ENCODE measurements around the gene OR3A2.
"Not testable (repeated sequence)": the region's sequence is repeated elsewhere in the genome, so short reads cannot be mapped to it uniquely, and the experiment has no call there.

The OR3A2 gene

DNA sequence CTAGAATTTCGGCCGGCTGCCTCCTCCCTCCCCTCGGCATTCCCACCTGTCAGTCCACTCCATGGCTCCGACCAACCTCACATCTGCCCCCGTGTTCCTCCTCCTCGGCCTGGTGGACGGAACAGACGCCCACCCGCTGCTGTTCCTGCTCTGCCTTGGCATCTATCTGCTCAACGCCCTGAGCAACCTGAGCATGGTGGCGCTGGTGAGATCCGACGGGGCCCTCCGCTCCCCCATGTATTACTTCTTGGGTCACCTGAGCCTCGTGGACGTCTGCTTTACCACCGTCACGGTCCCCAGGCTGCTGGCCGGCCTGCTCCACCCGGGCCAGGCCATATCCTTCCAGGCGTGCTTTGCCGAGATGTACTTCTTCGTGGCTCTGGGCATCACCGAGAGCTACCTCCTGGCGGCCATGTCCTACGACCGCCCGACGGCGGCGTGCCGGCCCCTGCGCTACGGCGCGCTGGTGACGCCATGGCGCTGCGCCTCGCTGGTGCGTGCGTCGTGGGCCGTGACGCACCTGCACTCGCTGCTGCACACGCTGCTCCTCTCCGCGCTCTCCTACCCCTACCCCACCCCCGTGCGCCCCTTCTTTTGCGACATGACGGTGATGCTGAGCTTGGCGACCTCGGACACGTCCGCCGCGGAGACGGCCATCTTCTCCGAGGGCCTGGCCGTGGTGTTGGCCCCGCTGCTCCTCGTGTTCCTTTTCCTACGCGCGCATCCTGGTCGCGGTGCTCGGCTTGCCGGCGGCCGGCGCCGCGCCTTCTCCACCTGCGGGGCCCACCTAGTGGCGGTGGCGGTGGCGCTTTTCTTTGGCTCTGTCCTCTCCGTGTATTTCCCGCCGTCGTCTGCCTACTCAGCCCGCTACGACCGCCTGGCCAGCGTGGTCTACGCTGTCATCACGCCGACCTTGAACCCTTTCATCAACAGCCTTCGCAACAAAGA is at the start of gene OR3A2:
OR3A2 (minus strand) TSS at position 440 of the 948 bp plus-strand sequence.
- Histone ChIP-seq H3K4me3 (ENCODE audit: low read depth in 1 of 2, low read length in 2 of 2) (no peak within 1 kb of the TSS), H3K4me1 (ENCODE audit: insufficient read depth, low read length) (no peaks in the 10 kb centered on the region), H3K27me3 (ENCODE audit: control insufficient read depth in 1 of 2, insufficient read depth in 2 of 2, low read length in 2 of 2) (peaks cover 0 to 4% of the 10 kb centered on the region in 2 donors), H3K9me3 (ENCODE audit: low read length) (no peaks in the 10 kb centered on the region), H3K36me3 (ENCODE audit: insufficient read depth, low read length) (no peaks in the 10 kb centered on the region), H3K27ac (ENCODE audit: low read depth, low read length) (no peak within 1 kb of the TSS), H3K9ac (ENCODE audit: low read length) (no peak within 1 kb of the TSS)

DNA sequence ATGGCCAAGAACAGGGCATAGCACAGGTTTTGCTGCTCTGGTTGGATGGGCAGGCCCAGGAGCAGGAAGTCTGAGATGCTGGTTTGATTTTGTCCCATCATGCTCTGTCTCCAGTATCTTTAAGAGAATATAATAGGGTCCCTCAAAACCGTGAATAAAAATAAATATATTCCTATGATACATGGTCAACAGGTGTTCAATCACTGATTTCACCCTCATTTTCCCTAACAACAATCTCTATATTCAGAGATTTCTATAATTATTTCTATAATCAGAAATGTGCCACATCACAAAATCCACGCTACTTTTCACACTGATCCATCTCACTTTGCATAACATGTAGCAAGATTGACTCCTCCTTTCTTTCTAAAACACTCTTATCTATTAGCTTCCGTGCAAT is 47.6 kb upstream of the OR3A2 start, which contains the start of gene OR1E2:
OR1E2 (minus strand) TSS at position 101 of the 400 bp plus-strand sequence; CDS start at position 101, 0 bp downstream.
- no peaks in the 10 kb centered on the region for H3K27me3 ChIP-seq (ENCODE audit: control insufficient read depth in 1 of 2, insufficient read depth in 2 of 2, low read length in 2 of 2)
- no peak within 1 kb of the TSS for H3K4me3 ChIP-seq (ENCODE audit: low read depth in 1 of 2, low read length in 2 of 2)
- no peaks in the 10 kb centered on the region for H3K4me1 ChIP-seq (ENCODE audit: insufficient read depth, low read length)
- no peak within 1 kb of the TSS for H3K27ac ChIP-seq (ENCODE audit: low read depth, low read length)
- H3K36me3 ChIP-seq (ENCODE audit: insufficient read depth, low read length): no peaks in the 10 kb centered on the region
- no peak within 1 kb of the TSS for H3K9ac ChIP-seq (ENCODE audit: low read length)
- H3K9me3 ChIP-seq (ENCODE audit: low read length): no peaks in the 10 kb centered on the region

DNA sequence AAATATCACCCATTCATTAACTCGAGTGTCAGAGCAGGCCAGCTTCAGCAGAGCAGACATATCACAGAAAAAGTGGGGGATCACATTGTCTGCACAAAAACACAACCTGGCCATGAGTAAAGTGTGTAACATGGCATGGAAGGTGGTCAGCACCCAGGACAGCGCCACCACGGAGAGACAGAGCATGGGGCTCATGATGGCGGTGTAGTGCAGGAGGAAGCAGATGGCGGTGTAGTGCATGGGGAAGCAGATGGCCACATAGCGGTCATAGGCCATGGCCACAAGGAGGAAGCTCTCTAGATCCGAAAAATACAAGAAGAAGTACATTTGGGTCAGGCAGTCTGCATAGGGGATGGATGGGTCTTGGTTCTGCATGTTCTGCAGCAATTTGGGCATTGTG is 47.1 kb upstream of the OR3A2 start:
- not testable (repeated sequence) for H3K9ac ChIP-seq (ENCODE audit: low read length); H3K9me3 ChIP-seq (ENCODE audit: low read length); H3K4me3 ChIP-seq (ENCODE audit: low read depth in 1 of 2, low read length in 2 of 2); H3K27ac ChIP-seq (ENCODE audit: low read depth, low read length); H3K27me3 ChIP-seq (ENCODE audit: control insufficient read depth in 1 of 2, insufficient read depth in 2 of 2, low read length in 2 of 2); H3K36me3 ChIP-seq (ENCODE audit: insufficient read depth, low read length); H3K4me1 ChIP-seq (ENCODE audit: insufficient read depth, low read length)

DNA sequence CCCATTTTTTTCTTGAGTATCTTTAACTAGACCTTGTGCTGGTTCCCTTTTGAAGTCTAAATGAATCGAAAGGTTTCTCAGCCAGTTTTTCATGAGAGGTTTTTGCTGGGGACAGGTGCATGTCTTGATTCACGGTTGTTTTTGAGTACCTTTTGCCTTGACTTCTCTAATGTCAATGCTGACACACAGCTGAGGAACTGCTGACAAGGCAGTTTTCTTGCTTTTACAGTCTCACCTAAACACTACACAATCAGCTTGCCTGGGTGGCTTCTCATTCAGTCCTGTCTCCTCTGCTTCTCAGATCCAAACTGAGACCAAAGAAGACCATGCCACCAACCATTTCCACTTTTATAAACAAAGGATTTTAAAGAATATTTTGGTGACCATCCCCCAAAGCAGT is 32.1 kb upstream of the OR3A2 start:
- H3K36me3 ChIP-seq (ENCODE audit: insufficient read depth, low read length): no peaks in the 10 kb centered on the region
- H3K27me3 ChIP-seq (ENCODE audit: control insufficient read depth in 1 of 2, insufficient read depth in 2 of 2, low read length in 2 of 2): no peaks in the 10 kb centered on the region
- no peak overlapping the region for H3K9ac ChIP-seq (ENCODE audit: low read length)
- no peak overlapping the region for H3K4me3 ChIP-seq (ENCODE audit: low read depth in 1 of 2, low read length in 2 of 2)
- no peaks in the 10 kb centered on the region for H3K4me1 ChIP-seq (ENCODE audit: insufficient read depth, low read length)
- H3K9me3 ChIP-seq (ENCODE audit: low read length): no peaks in the 10 kb centered on the region
- no peak overlapping the region for H3K27ac ChIP-seq (ENCODE audit: low read depth, low read length)

DNA sequence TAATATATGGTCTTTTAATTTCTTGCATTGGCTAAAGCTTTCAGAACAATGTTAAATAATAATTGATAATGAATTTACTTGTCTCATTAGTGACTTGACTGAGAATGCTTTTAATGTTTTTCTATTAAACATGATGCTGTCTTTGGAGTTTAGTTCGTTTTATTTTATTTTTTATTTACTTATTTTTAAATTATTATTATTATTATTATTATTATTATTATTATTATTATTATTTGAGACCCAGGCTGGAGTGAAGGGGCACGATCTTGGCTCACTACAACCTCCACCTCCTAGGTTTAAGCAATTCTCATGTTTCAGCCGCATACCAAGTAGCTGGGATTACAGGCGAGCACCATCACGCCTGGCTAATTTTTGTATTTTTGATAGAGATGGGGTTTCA is 29.5 kb upstream of the OR3A2 start:
- Histone ChIP-seq H3K4me1 (ENCODE audit: insufficient read depth, low read length) (no peaks in the 10 kb centered on the region), H3K27ac (ENCODE audit: low read depth, low read length) (no peak overlapping the region), H3K27me3 (ENCODE audit: control insufficient read depth in 1 of 2, insufficient read depth in 2 of 2, low read length in 2 of 2) (no peaks in the 10 kb centered on the region), H3K9ac (ENCODE audit: low read length) (no peak overlapping the region), H3K9me3 (ENCODE audit: low read length) (no peaks in the 10 kb centered on the region), H3K36me3 (ENCODE audit: insufficient read depth, low read length) (no peaks in the 10 kb centered on the region), H3K4me3 (ENCODE audit: low read depth in 1 of 2, low read length in 2 of 2) (no peak overlapping the region)

DNA sequence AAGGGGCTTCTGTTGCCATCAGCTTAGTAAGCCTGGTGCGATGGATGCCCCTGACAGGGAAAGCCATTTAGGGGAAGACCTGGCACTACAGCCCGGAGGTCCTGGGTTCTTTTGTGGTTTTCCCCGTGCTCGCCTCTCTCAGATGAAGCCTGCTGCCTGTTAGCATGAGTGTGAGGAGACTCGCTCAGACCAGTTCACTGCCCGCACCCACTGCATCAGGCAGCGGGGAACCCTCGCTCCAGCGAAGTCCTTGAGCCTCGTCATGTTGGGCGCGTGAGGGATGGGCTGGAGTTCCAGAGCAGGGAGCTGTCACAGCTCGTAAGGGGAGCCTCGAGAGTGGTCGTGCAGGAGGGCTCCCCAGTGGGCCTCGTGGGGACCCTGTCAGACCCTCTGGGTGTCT is 26.1 kb upstream of the OR3A2 start:
- H3K4me3 ChIP-seq (ENCODE audit: low read depth in 1 of 2, low read length in 2 of 2); H3K9ac ChIP-seq (ENCODE audit: low read length); H3K4me1 ChIP-seq (ENCODE audit: insufficient read depth, low read length); H3K9me3 ChIP-seq (ENCODE audit: low read length); H3K36me3 ChIP-seq (ENCODE audit: insufficient read depth, low read length); H3K27me3 ChIP-seq (ENCODE audit: control insufficient read depth in 1 of 2, insufficient read depth in 2 of 2, low read length in 2 of 2); H3K27ac ChIP-seq (ENCODE audit: low read depth, low read length): not testable (repeated sequence)

DNA sequence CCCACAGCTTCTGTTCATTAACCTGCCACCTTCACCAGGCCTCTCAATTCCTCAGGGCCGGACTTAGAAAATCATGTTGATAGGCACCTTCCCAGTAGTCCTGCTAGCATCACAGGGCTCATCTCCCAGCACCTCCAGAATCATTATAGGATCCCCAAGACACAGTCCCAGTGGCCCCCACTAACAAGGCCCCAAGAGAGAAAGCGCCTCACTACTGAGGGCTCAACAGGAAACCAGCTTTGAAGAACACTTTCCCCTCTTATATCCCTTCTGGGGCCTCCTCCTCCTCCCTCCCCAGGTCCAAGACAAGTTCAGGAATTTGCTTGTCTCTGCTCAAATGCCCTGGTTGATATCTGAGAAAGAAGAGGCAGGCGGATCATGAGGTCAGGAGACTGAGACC is 25.0 kb upstream of the OR3A2 start, which contains the start of gene OR3A3:
OR3A3 (plus strand) TSS at position 301 of the 400 bp plus-strand sequence.
- H3K4me3 ChIP-seq (ENCODE audit: low read depth in 1 of 2, low read length in 2 of 2): no peak within 1 kb of the TSS

DNA sequence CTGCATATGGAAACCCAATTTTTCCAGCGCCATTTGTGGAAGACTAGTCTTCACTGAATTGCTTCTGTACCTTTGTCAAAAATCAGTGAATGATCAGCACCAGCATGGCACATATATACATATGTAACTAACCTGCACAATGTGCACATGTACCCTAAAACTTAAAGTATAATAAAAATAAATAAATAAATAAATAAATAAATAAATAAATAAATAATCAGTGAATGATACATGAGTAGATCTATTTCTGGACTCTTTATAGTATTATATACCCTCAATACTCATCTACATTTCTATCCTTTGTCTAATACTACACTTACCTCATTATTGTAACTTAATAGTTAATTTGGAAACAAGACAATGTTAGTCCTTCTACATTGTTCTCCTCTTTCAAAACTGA is 17.7 kb upstream of the OR3A2 start:
- H3K36me3 ChIP-seq (ENCODE audit: insufficient read depth, low read length); H3K9me3 ChIP-seq (ENCODE audit: low read length); H3K4me3 ChIP-seq (ENCODE audit: low read depth in 1 of 2, low read length in 2 of 2); H3K9ac ChIP-seq (ENCODE audit: low read length); H3K4me1 ChIP-seq (ENCODE audit: insufficient read depth, low read length); H3K27me3 ChIP-seq (ENCODE audit: control insufficient read depth in 1 of 2, insufficient read depth in 2 of 2, low read length in 2 of 2); H3K27ac ChIP-seq (ENCODE audit: low read depth, low read length): not testable (repeated sequence)

More for the DNA sequence above, 25.0 kb upstream of the OR3A2 start, which contains the start of gene OR3A3:
- Histone ChIP-seq H3K27ac (ENCODE audit: low read depth, low read length) (no peak within 1 kb of the TSS), H3K27me3 (ENCODE audit: control insufficient read depth in 1 of 2, insufficient read depth in 2 of 2, low read length in 2 of 2) (no peaks in the 10 kb centered on the region), H3K9ac (ENCODE audit: low read length) (no peak within 1 kb of the TSS), H3K36me3 (ENCODE audit: insufficient read depth, low read length) (no peaks in the 10 kb centered on the region), H3K4me1 (ENCODE audit: insufficient read depth, low read length) (no peaks in the 10 kb centered on the region), H3K9me3 (ENCODE audit: low read length) (no peaks in the 10 kb centered on the region)

DNA sequence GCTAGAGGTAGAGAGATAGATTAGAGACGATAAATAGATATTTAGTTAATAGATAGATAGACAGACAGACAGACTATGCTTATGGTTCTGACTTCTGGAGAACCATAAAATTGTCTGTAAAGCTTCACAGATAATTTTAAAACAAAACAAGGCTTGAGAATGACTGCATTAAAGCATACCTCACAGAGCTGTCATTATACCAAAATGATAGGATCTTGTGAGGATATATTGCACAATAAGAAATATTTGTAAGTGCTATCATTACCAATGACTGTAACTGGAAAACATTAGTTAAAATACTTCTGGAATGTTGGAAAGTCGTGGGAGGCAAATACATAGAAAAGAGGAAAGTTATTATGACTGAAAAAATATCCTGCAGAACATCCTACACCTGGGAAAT is 15.7 kb upstream of the OR3A2 start:
- H3K4me3 ChIP-seq (ENCODE audit: low read depth in 1 of 2, low read length in 2 of 2): no peak overlapping the region
- no peak overlapping the region for H3K9ac ChIP-seq (ENCODE audit: low read length)
- no peaks in the 10 kb centered on the region for H3K9me3 ChIP-seq (ENCODE audit: low read length)
- H3K27ac ChIP-seq (ENCODE audit: low read depth, low read length): no peak overlapping the region
- no peaks in the 10 kb centered on the region for H3K27me3 ChIP-seq (ENCODE audit: control insufficient read depth in 1 of 2, insufficient read depth in 2 of 2, low read length in 2 of 2)
- no peaks in the 10 kb centered on the region for H3K36me3 ChIP-seq (ENCODE audit: insufficient read depth, low read length)
- no peaks in the 10 kb centered on the region for H3K4me1 ChIP-seq (ENCODE audit: insufficient read depth, low read length)

DNA sequence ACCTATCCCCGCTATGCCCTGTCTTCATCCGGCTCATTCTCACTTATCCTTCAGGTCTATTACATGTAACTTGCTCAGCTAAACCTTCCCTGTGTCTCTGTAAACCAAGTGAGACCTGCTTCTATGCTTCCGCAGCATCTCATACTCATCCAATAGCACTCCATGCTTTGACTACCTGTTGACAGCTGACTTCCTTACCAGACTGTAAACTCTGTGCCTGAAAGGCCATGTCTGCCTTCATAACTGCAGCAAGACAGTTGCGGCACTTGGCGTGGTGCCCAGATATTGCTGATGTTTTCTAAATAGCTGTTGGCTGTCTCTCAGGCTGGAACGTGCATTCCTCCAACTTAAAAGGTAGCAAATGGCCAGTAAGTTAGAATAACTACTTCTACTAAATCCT is 13.9 kb upstream of the OR3A2 start:
- H3K27me3 ChIP-seq (ENCODE audit: control insufficient read depth in 1 of 2, insufficient read depth in 2 of 2, low read length in 2 of 2): no peaks in the 10 kb centered on the region
- H3K36me3 ChIP-seq (ENCODE audit: insufficient read depth, low read length): no peaks in the 10 kb centered on the region
- H3K9me3 ChIP-seq (ENCODE audit: low read length): no peaks in the 10 kb centered on the region
- H3K9ac ChIP-seq (ENCODE audit: low read length): no peak overlapping the region
- no peak overlapping the region for H3K27ac ChIP-seq (ENCODE audit: low read depth, low read length)
- H3K4me3 ChIP-seq (ENCODE audit: low read depth in 1 of 2, low read length in 2 of 2): no peak overlapping the region
- H3K4me1 ChIP-seq (ENCODE audit: insufficient read depth, low read length): no peaks in the 10 kb centered on the region

DNA sequence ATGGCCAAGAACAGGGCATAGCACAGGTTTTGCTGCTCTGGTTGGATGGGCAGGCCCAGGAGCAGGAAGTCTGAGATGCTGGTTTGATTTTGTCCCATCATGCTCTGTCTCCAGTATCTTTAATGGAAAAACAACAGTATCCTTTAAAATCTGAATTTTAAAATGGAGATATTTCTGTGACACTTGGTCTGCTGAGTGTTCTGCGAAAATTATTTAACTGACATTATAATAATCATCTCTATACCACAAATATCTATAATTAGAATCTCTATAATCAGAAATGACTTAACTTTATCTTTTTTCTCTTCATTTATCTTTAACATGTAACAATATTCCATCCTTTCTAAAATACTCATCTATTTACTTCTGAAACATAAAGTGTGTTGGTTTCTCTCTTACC is 12.2 kb upstream of the OR3A2 start, which contains the start of gene OR1E1:
OR1E1 (minus strand) TSS at position 101 of the 400 bp plus-strand sequence; CDS start at position 101, 0 bp downstream.
- H3K9me3 ChIP-seq (ENCODE audit: low read length): no peaks in the 10 kb centered on the region
- no peak within 1 kb of the TSS for H3K27ac ChIP-seq (ENCODE audit: low read depth, low read length)
- no peaks in the 10 kb centered on the region for H3K27me3 ChIP-seq (ENCODE audit: control insufficient read depth in 1 of 2, insufficient read depth in 2 of 2, low read length in 2 of 2)
- H3K9ac ChIP-seq (ENCODE audit: low read length): no peak within 1 kb of the TSS
- H3K36me3 ChIP-seq (ENCODE audit: insufficient read depth, low read length): no peaks in the 10 kb centered on the region
- H3K4me1 ChIP-seq (ENCODE audit: insufficient read depth, low read length): no peaks in the 10 kb centered on the region
- no peak within 1 kb of the TSS for H3K4me3 ChIP-seq (ENCODE audit: low read depth in 1 of 2, low read length in 2 of 2)

DNA sequence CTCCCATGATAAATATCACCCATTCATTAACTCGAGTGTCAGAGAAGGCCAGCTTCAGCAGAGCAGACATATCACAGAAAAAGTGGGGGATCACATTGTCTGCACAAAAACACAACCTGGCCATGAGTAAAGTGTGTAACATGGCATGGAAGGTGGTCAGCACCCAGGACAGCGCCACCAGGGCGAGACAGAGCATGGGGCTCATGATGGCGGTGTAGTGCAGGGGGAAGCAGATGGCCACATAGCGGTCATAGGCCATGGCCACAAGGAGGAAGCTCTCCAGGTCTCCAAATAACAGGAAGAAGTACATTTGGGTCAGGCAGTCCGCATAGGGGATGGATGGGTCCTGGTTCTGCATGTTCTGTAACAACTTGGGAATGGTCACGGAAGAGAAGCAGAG is 11.7 kb upstream of the OR3A2 start:
- H3K4me3 ChIP-seq (ENCODE audit: low read depth in 1 of 2, low read length in 2 of 2); H3K27me3 ChIP-seq (ENCODE audit: control insufficient read depth in 1 of 2, insufficient read depth in 2 of 2, low read length in 2 of 2); H3K9me3 ChIP-seq (ENCODE audit: low read length); H3K9ac ChIP-seq (ENCODE audit: low read length); H3K36me3 ChIP-seq (ENCODE audit: insufficient read depth, low read length); H3K27ac ChIP-seq (ENCODE audit: low read depth, low read length); H3K4me1 ChIP-seq (ENCODE audit: insufficient read depth, low read length): not testable (repeated sequence)
